Activated CD4-positive, alpha-beta T cell treated with anti-CD3 and anti-CD28 coated beads for 4 hours (primary cell): ENCODE results near the gene ELOVL2.

ENCODE experiments used
- DNase-seq, 2 donors: peaks; one replicate each; pipeline ENCODE4 v3.0.0-alpha.2; 2020

Gene ELOVL2

GRCh38 chr6:11055127-11055627, 11.1 kb upstream of the ELOVL2 start:
- no peak for DNase-seq

DNA sequence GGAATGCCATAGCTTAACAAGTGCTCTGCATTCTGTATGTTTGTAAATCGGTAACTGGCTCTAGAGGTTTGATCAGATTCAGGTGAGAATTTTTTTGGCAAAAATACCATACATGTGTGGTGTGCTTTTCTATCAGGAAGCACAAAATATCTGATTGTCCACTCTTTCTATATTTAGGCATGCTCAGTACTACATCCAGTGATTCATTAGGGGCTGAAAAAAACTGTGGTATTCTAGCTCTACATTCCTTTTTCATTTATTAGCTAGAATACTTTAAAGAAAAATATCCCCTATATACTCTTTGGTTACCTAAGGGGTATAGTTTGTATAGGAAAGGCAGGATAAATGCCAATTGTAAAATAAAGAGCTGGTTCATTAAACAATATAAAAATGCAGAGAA, 10.6 kb upstream of the ELOVL2 start:
- no peak for DNase-seq

DNA sequence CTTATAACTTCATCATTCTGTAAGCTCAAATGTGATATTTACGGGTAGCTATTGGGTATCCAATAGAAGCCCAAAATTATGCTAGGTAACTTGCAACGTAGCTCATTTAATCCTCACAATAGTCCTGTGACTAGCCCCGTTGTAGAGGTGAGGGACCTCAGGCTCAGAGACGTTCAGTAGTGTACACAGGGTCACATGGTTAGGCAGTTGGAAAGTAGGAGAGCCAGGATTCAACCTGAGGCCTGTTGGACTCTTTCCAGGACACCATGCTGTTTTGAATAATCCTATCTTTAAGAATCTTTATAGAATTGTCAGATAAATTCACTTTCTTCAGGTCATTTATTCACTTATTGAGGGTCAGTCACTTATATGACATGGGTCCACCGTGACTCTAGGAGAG, 9.2 kb upstream of the ELOVL2 start:
- no peak for DNase-seq

DNA sequence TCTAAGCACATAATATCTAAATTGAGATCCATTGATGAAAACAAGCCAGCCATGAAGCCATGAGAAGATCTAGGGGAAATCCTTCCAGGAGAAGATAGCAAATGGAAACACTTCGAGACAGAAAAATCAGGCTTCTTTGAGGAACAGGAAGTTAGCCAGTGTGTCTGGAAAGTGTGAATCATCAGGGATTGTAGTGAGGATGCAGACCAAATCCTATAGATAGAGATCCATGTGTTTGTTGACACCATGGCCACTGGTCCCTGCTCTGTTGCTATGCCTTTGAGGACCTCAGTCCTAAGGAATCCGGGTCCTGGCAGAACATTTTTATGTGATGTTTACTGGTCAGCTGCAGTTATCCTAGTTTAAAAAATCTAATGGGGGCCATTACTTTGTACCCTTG, 6.6 kb upstream of the ELOVL2 start:
- DNase-seq = no peak

GRCh38 chr6:11044712-11045167, 635 bp upstream of the ELOVL2 start:
- DNase-seq = no peak

DNA sequence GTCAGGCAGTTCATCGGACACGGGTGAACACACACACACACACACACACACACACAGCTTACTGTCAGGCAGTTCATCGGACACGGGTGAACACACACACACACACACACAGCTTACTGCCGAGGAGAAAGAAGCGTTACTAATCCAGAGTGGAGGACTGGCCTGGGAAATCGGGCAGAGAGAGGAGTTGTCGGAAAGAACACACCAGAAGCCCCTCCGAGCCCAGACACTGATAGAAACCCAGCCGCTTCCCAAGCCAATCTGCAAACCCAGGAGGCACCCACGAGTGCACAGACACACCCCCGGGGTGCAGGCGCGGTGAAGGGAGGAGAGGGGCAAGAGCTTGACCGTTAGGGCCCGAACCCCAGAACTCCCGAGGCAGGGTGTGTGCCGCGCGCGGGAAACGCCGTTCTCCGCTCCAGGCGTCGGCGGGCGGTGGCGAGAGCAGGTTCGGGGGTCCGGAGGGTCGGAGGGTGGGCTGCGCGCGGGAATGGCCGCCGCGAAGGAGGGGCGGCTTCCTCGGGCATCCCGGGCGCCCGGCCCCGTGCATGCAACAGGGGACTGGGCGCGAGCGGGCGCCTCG, 636 bp downstream of the ELOVL2 start:
- DNase-seq = no peak

GRCh38 chr6:11042750-11043377, 1.2 kb downstream of the ELOVL2 start:
- no peak for DNase-seq

DNA sequence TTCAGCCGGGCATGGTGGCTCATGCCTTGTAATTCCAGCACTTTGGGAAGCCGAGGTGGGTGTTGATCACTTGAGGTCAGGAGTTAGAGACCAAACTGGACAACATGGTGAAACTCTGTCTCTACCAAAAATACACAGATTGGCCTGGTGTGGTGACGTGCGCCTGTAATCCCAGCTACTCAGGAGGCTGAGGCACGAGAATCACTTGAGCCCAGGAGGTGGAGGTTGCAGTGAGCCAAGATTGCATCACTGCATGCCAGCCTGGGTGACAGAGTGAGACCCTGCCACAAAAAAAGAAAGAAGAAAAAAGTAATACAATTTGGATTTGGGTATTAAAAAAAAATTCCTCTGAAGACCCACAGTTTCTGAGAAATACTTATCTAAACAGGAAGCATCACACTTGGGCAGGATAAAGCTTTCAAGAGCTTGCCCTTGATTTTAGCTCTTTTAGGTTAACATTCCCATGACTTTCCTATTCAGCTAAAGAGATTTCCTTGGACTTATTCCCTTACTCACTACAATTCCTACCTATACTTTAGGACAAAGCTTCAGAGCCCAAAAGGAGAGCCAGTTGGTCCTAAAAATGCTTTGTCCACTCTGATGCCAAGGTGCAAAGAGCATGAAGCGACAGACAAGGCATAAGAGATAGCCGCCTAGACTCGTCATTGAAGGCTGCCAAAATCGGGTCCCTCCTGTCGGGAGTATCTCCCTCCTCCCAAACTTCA, 1.9 kb downstream of the ELOVL2 start:
- no peak for DNase-seq

- DNase-seq = no peak
Observed at GRCh38 chr6:11040134-11040533, 4.0 kb downstream of the ELOVL2 start.

GRCh38 chr6:11039040-11039439, 5.1 kb downstream of the ELOVL2 start:
- no peak for DNase-seq

- DNase-seq = no peak
Observed at GRCh38 chr6:11036977-11037430, 7.1 kb downstream of the ELOVL2 start.

GRCh38 chr6:11036351-11036740, 7.8 kb downstream of the ELOVL2 start:
- no peak for DNase-seq

- DNase-seq = no peak
Observed at GRCh38 chr6:11035616-11036350, 8.3 kb downstream of the ELOVL2 start.

GRCh38 chr6:11033825-11034224, 10.3 kb downstream of the ELOVL2 start:
- DNase-seq = no peak

- no peak for DNase-seq
Observed at GRCh38 chr6:11030904-11031303, 13.2 kb downstream of the ELOVL2 start.

- no peak for DNase-seq
Observed at GRCh38 chr6:11028959-11029358, 15.1 kb downstream of the ELOVL2 start.

DNA sequence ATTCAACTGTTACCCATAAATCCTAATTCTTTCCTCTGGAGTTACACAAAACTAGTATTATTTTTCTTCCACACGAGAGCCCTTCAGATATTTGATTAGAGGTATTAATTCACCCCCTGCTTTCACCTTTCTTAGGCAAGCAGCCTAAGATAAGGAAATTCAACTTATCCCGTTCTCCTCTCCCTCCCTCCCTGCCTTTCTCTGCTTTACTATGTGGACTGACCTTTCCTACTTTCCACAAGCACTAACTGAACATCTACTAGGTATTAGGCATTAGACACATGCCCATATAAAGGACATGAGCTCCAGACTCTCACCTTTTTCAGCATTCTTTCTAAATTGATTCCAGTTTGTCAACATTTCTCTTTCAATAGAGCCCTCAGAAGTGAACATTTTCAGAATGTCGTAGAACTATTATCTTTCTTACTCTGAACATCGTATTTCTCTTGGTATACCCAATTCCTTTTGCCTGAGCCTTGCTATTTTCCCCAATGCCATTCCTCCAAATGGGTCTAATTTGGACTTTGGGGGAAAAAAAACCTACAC, 16.5 kb downstream of the ELOVL2 start:
- DNase-seq = no peak

DNA sequence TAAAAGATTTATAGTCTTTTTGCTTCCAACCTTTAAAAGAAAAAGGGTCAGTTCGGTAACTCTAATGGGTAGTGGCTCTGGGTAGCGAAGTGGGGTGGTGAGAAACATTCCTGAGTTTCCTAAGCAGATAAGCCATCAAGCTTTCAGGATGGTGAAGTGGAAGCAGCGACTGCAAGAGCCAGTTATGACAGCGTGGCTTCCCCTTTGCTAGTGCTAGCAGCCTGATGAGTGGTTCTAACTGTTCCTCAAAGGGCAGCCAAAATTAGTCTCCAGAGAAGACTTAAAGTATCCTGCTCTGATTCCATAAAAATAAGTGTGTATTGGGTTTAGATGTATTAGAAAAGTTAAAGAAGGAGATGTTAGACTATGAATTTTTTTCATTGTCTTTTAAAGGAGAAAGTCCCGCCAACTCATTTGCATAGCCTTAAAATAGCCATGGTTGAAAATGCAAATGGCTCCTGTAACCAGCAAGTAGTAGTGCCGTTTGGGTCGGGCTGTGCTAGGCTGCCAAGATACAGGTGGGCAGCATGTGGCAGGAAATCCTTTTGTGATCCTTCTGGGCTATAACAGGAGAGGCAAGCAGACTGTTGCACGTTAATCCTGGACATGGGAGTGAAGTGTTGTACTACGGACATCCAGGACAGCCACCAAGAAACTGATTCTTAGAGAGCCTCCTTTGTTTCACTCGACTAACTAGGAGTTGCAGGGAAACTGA, 18.0 kb downstream of the ELOVL2 start:
- DNase-seq = no peak

GRCh38 chr6:11025130-11025529, 19.0 kb downstream of the ELOVL2 start:
- DNase-seq = no peak

DNA sequence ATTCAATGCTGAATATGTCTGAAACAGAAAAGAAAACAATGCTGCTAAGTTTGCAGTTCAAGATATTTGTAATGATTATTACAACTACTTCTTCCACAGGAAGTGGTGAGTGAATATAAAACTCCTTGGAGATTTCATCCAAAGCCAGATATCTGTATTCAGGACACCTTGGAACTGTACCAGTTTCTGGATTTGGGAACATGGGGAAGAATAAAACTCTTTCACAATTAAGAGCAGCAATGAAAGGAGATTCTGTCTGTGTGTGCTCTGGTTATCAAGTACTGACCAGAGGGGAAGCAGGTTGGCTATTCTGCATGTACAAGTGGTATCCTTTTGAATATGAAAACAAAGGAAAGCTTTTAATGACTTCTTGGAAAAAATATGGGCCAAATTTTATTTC, 21.1 kb downstream of the ELOVL2 start:
- no peak for DNase-seq

DNA sequence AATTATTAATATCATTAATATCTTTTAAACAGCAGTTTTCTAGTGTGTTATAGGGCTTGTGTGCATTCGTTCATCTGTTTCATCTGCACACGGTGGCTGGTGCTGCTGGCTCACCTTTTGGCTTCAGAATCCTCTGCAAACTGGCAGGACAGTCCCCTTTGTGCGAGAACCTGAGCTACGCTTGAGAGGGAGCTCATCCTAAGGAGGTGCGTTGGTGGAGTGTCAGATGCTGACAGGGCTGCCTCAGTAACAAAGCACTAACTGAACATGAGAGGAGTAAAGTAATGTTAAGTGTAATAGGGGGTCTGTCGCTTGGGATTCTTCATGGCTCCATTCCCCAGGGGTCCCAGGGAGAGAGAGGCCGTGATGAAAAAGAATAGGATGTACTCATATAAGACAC, 22.4 kb downstream of the ELOVL2 start:
- DNase-seq = no peak

DNA sequence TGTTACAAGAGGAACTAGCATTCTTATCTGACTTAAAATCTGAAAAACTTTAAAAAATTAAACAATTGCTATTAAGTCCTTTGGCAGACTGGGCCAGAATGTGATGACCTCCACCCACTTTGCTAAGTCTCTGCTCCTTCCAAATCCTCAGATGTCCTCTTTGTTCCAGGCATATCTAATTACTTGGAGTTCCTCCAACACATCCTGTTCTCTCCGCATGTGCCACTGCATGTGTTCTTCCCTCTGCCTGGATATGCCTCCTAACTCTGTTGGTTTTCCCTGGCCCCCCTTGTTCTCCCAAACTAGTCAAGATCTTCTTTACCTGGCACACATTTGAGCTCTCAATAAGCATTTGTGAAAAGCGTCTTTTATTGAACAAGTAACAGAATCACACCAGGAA, 23.1 kb downstream of the ELOVL2 start:
- DNase-seq = no peak
